Uterus (tissue), 2 donors: Measurements from ENCODE around the gene PPP2R5B.

Experiments used
- POLR2A ChIP-seq, 2 donors: fragments of 450-650 bp; IDR thresholded peaks; one replicate each; pipeline ENCODE4 v1.6.1; 2016; ENCODE audit warnings: antibody characterized with exemption in 2 of 2, mild to moderate bottlenecking in 1 of 2, moderate library complexity in 1 of 2
- TF ChIP-seq, protein P1 (sequence below), 4 experiments: fragments of 200-600 bp in 2 of 4; fragments of 450-650 bp in 2 of 4; sonication (generic) in 2 of 4; IDR thresholded peaks; one replicate each; pipeline ENCODE4 v1.5.1; 2016 to 2019; ENCODE audit warnings: antibody characterized with exemption in 4 of 4, mild to moderate bottlenecking in 2 of 4, moderate library complexity in 1 of 4

DNA sequence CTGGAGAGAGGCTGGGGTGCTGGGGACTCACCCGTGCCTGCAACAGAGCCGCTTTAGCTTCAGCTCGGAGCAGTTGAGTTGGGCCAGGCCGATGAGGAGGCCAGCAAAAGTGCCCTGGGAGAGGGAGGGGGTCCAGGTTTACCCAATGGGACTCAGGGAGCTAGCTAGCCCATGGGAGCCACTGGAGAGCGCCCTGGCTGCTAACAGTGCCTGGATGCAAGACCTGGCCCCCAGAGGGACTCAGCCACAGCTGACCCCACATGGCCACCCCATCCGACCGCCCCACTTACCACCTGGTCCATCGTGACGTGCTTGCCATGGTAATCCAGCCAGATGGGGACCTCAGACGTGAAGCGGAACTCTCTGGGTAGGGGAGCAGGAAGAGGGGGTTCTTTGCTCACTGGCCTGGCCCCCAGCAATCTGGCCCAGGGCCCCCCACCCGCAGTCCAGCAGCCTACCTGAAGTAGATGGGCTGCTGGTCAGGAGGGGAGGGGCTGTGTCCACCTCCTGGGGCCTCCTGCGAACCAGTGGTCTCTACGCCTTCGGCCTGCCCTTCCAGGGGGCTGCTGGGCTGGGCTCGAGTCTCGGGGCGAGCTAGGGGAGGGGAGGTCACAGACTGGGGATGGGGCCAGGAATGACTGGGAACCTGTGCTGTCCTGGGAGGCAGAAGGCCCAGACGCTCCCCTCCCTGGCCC lies 27.0 kb upstream of the PPP2R5B start:
- TF ChIP-seq, protein P1, sequence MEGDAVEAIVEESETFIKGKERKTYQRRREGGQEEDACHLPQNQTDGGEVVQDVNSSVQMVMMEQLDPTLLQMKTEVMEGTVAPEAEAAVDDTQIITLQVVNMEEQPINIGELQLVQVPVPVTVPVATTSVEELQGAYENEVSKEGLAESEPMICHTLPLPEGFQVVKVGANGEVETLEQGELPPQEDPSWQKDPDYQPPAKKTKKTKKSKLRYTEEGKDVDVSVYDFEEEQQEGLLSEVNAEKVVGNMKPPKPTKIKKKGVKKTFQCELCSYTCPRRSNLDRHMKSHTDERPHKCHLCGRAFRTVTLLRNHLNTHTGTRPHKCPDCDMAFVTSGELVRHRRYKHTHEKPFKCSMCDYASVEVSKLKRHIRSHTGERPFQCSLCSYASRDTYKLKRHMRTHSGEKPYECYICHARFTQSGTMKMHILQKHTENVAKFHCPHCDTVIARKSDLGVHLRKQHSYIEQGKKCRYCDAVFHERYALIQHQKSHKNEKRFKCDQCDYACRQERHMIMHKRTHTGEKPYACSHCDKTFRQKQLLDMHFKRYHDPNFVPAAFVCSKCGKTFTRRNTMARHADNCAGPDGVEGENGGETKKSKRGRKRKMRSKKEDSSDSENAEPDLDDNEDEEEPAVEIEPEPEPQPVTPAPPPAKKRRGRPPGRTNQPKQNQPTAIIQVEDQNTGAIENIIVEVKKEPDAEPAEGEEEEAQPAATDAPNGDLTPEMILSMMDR (IDR thresholded peaks at IDR 0.05) = no peak
- no peak for TF ChIP-seq POLR2A (IDR thresholded peaks at IDR 0.05)
